PC-9 (cell line): ENCODE data around the gene SH3BP5L. TPM values are rescaled to one million over a fixed set of nuclear protein-coding genes. Genes with fewer than 3 reads are reported as not detected.

Experiments
- Bru-seq: library from RNA; stranded (reverse); fragments of 400-500 nt; gene quantifications from one replicate; lab custom pipeline; 2021; lab: Mats Ljungman, UMichigan
- BruChase-seq, 2 experiments: library from RNA; stranded (reverse); fragments of 400-500 nt; gene quantifications; one replicate each; lab custom pipeline; 2021; lab: Mats Ljungman, UMichigan
- BruUV-seq: library from RNA; stranded (reverse); fragments of 400-500 nt; replicated peaks from 2 replicates; lab custom pipeline; 2021; lab: Mats Ljungman, UMichigan
- CTCF ChIA-PET: fragments of 300-600 bp; sonication (Branson Sonifier 250); formaldehyde crosslinking; loops from one replicate; lab custom pipeline; 2022; ENCODE audit warnings: antibody characterized with exemption; lab: Charles Lee
- POLR2A ChIA-PET: fragments of 300-600 bp; sonication (Branson Sonifier 250); formaldehyde crosslinking; loops from one replicate; lab custom pipeline; 2022; ENCODE audit warnings: antibody characterized with exemption; ENCODE audit not compliant: unreplicated experiment; lab: Charles Lee
- DNase-seq, 2 experiments: peaks; one replicate each; pipeline versions ENCODE4 v3.0.0 to v3.0.0-alpha.2; 2015 to 2022; ENCODE audit warnings: mixed read lengths in 1 of 2
- H2AFZ ChIP-seq: fragments of 200-600 bp; sonication (generic); 2 replicates; pipeline ENCODE4 v1.8.1; 2017; ENCODE audit warnings: antibody characterized with exemption
- H3F3A ChIP-seq: fragments of 200-600 bp; sonication (generic); 2 replicates; pipeline ENCODE4 v1.8.1; 2017; ENCODE audit warnings: antibody characterized with exemption, mild to moderate bottlenecking, low read depth; ENCODE audit not compliant: insufficient read depth
- H3K27ac ChIP-seq: fragments of 200-600 bp; sonication (generic); 2 replicates; pipeline ENCODE4 v1.6.1; 2016; ENCODE audit warnings: mixed run types
- H3K27me3 ChIP-seq: fragments of 200-600 bp; sonication (generic); 2 replicates; pipeline ENCODE4 v1.6.1; 2016; ENCODE audit warnings: low read depth, mixed run types; ENCODE audit not compliant: insufficient read depth
- H3K36me3 ChIP-seq: fragments of 200-600 bp; sonication (generic); 2 replicates; pipeline ENCODE4 v1.6.1; 2016; ENCODE audit warnings: low read depth, mixed run types
- H3K4me1 ChIP-seq: fragments of 200-600 bp; sonication (generic); replicated peaks from 2 replicates; pipeline ENCODE4 v1.6.1; 2016; ENCODE audit warnings: mixed run types; ENCODE audit not compliant: insufficient read depth
- H3K4me2 ChIP-seq: fragments of 200-600 bp; sonication (generic); 2 replicates; pipeline ENCODE4 v1.6.1; 2017; ENCODE audit warnings: mixed run types
- H3K4me3 ChIP-seq: fragments of 200-600 bp; sonication (generic); 2 replicates; pipeline ENCODE4 v1.6.1; 2016; ENCODE audit warnings: mixed run types
- H3K79me2 ChIP-seq: fragments of 200-600 bp; sonication (generic); 2 replicates; pipeline ENCODE4 v1.6.1; 2017; ENCODE audit warnings: low read depth, mixed run types
- H3K9me2 ChIP-seq: fragments of 200-600 bp; sonication (generic); 2 replicates; pipeline ENCODE4 v1.8.1; 2017; ENCODE audit warnings: mild to moderate bottlenecking; ENCODE audit not compliant: insufficient read depth
- H3K9me3 ChIP-seq: fragments of 200-600 bp; sonication (generic); 2 replicates; pipeline ENCODE4 v1.8.1; 2016; ENCODE audit warnings: low read depth; ENCODE audit not compliant: insufficient read depth
- H4K20me1 ChIP-seq: fragments of 200-600 bp; sonication (generic); 2 replicates; pipeline ENCODE4 v1.8.1; 2017; ENCODE audit not compliant: insufficient read depth
- EZH2 ChIP-seq: fragments of 200-600 bp; sonication (generic); IDR thresholded peaks from 2 replicates; pipeline ENCODE4 v1.8.0; 2017; ENCODE audit warnings: antibody characterized with exemption, low read depth
- intact Hi-C: fragments of 100-400 bp; cut with micrococcal nuclease; formaldehyde crosslinking; loops from one replicate; pipeline ENCODE4 v1.10.0; 2022; ENCODE audit not compliant: unreplicated experiment
- long read RNA-seq: library from polyadenylated mRNA; stranded (forward); transcript quantifications from one replicate; pipeline ENCODE4 v2.0.0, GENCODE V29; 2022
- total RNA-seq: library from RNA; stranded (reverse); gene quantifications from 2 replicates; pipeline ENCODE4 v1.2.3, GENCODE V29; 2021
- TF ChIP-seq, protein P1 (sequence below): fragments of 200-600 bp; sonication (generic); conservative IDR thresholded peaks from 2 replicates; pipeline ENCODE4 v1.6.1; 2017; ENCODE audit warnings: mixed run types, antibody characterized with exemption, mild to moderate bottlenecking, moderate library complexity

The SH3BP5L gene
- total RNA-seq, result 24.6 and 25.6 TPM in 2 replicates
- Bru-seq, nascent RNA, result percentile 68 among the genes with signal in this experiment
- BruChase-seq, experiment 1, labeled RNA remaining after a 2-hour chase, result percentile 73 among the genes with signal in this experiment
- BruChase-seq, experiment 2, labeled RNA remaining after a 6-hour chase, result percentile 75 among the genes with signal in this experiment
- long read RNA-seq, partial matches to known transcripts, result 1 of 5 reads
- long read RNA-seq, other reads (novel, unspliced or antisense), result 2 of 5 reads

DNA sequence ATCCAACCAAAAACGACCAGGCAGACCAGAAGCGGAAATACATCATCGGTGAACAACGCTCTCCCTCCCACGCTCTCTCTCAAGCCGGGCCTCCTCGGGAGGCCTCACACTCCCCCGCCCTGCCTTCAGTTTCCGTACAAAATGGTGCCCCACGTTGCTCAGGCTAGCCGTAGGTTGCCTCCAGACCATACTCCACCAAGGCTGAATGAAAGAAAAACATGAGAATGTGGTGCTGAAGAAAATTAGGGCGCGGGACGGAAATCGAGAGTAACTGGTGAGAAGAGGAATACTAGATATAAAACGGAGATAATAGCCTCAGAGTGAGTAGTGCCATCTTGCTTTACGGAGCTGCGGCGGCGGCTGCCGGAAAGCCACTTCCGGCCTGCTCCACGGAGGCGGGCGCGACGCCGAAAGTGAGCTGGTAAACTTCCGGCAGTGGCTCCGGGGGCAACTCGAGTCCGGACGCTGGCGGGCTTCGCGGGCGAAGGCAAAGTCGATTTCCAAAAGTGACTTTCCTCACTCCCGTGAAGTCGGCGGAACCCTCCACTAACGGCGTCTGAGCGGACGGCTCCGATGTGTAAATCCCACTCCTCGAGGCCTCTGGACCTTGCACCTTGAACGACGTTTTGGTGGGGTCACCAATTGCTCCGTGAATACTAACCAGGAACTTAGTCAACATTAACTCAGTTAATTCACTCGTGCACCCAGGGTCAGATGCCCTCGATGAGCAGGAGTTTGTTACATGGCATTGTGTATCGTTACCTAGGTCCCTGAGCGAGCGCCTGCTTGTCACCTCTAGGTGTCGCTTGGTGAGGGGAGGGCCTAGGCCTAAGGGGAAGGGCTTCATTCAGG lies at the start of gene SH3BP5L:
Gene SH3BP5L (minus strand): TSS at position 7 of the 852 bp plus-strand sequence. CDS start 980 bp downstream, outside the sequence.
- intact Hi-C loops, result loop anchor here (1.0 kb wide), 4 partner anchors 12 to 80 kb away; partner anchors contain the start of genes PGBD2 and ZNF672
- peaks cover 22% of the 10 kb centered on the region for H3K79me2 ChIP-seq
- H3K27ac ChIP-seq, result peak within 1 kb of the TSS; percentile 82
- ChIA-PET CTCF (interaction anchor here (0.5 to 0.9 kb wide), 2 partner anchors 12 to 81 kb away, joined by 6 to 14 read pairs; partner anchors contain the start of gene ZNF672), POLR2A (interaction anchor here (0.6 to 1.5 kb wide), 7 partner anchors 11 to 1814 kb away, joined by 3 to 53 read pairs (median 7); partner anchors contain the start of genes PGBD2, ZNF672 and ZNF692)
- H4K20me1 ChIP-seq, result no peaks in the 10 kb centered on the region; the same call in 1 of the 2 replicates
- H3K27me3 ChIP-seq, result no peaks in the 10 kb centered on the region
- no peak for TF ChIP-seq EZH2
- TF ChIP-seq, protein P1, sequence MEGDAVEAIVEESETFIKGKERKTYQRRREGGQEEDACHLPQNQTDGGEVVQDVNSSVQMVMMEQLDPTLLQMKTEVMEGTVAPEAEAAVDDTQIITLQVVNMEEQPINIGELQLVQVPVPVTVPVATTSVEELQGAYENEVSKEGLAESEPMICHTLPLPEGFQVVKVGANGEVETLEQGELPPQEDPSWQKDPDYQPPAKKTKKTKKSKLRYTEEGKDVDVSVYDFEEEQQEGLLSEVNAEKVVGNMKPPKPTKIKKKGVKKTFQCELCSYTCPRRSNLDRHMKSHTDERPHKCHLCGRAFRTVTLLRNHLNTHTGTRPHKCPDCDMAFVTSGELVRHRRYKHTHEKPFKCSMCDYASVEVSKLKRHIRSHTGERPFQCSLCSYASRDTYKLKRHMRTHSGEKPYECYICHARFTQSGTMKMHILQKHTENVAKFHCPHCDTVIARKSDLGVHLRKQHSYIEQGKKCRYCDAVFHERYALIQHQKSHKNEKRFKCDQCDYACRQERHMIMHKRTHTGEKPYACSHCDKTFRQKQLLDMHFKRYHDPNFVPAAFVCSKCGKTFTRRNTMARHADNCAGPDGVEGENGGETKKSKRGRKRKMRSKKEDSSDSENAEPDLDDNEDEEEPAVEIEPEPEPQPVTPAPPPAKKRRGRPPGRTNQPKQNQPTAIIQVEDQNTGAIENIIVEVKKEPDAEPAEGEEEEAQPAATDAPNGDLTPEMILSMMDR, result peak; percentile 69
- peaks cover 33% of the 10 kb centered on the region for H3K4me1 ChIP-seq
- peaks cover 16% of the 10 kb centered on the region for H3F3A ChIP-seq
- no peaks in the 10 kb centered on the region for H3K9me3 ChIP-seq
- BruUV-seq, result no TSS peak
- peak within 1 kb of the TSS; percentile 93 for H3K4me2 ChIP-seq
- DNase-seq, result peak; percentile 80 to 87
- peak within 1 kb of the TSS; percentile 75 for H3K4me3 ChIP-seq
- no peaks in the 10 kb centered on the region for H3K9me2 ChIP-seq
- peak within 1 kb of the TSS; percentile 95 for H2AFZ ChIP-seq
- H3K36me3 ChIP-seq, result no peaks in the 10 kb centered on the region

DNA sequence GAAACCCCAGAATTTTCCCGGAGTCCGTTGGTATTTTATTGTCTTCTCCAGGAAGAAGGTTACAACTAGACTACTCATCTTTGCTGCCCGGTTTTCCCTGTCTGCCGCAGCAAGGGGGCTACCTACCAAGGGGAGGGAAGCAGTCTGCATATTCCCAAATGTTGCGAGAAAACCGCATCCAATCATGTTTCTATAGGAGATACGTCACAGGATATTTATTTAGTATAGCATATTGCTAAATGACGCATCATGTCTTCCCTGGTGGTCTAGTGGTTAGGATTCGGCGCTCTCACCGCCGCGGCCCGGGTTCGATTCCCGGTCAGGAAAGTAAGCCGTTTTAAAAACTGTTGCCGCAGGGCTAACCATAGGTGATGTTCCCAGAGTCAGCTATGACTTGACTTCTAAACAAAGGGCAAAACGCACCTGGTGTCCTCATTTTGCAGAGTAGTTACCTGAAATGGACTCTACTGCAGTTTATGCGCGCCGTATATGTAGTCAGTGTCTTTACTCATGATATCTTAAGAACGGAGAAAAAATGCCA lies 48.3 kb upstream of the SH3BP5L start:
- no peaks in the 10 kb centered on the region; the same call in 1 of the 2 replicates for H4K20me1 ChIP-seq
- peak overlapping the region; percentile 83 for H3K27ac ChIP-seq
- TF ChIP-seq, protein P1, result no peak
- TF ChIP-seq EZH2, result no peak
- peak overlapping the region; percentile 68 for H3K4me2 ChIP-seq
- DNase-seq, result peak; percentile 76 to 86
- H3K9me3 ChIP-seq, result no peaks in the 10 kb centered on the region
- no peaks in the 10 kb centered on the region for H3K27me3 ChIP-seq
- peak overlapping the region; percentile 75; the same call in 1 of the 2 replicates for H3K4me3 ChIP-seq
- intact Hi-C loops, result loop anchor here (1.0 kb wide), 4 partner anchors 15 to 48 kb away; partner anchors contain the start of genes PGBD2, ZNF672 and ZNF692
- H3K36me3 ChIP-seq, result no peaks in the 10 kb centered on the region
- CTCF ChIA-PET, result no interaction called here
- no peak overlapping the region; the same call in 1 of the 2 replicates for H2AFZ ChIP-seq
- H3F3A ChIP-seq, result peaks cover 23% of the 10 kb centered on the region
- BruUV-seq, result no TSS peak
- peaks cover 10% of the 10 kb centered on the region for H3K4me1 ChIP-seq
- no peaks in the 10 kb centered on the region for H3K79me2 ChIP-seq
- no peaks in the 10 kb centered on the region for H3K9me2 ChIP-seq
- POLR2A ChIA-PET, result interaction anchor here (0.5 to 0.6 kb wide), 2 partner anchors 11 to 48 kb away, joined by 3 to 4 read pairs; partner anchors contain the start of gene SH3BP5L
